ENCODE data around the gene CD6.
A peak's percentile ranks its signal among the peaks of the same experiment; 100 is the strongest.
"Not testable (repeated sequence)": the region's sequence is repeated elsewhere in the genome, so short reads cannot be mapped to it uniquely, and the experiment has no call there.

CD6 gene

GRCh38 chr11:61056571-61056970, 85.1 kb downstream of the CD6 start:
- DNase-seq, result no peak

GRCh38 chr11:61056981-61057380, 85.5 kb downstream of the CD6 start:
- no peak for DNase-seq

GRCh38 chr11:61057615-61058014, 86.1 kb downstream of the CD6 start:
- DNase-seq, result no peak

GRCh38 chr11:61058583-61059259, 87.2 kb downstream of the CD6 start:
- DNase-seq, result no peak

GRCh38 chr11:61059260-61059752, 87.8 kb downstream of the CD6 start:
- DNase-seq, result no peak

DNA sequence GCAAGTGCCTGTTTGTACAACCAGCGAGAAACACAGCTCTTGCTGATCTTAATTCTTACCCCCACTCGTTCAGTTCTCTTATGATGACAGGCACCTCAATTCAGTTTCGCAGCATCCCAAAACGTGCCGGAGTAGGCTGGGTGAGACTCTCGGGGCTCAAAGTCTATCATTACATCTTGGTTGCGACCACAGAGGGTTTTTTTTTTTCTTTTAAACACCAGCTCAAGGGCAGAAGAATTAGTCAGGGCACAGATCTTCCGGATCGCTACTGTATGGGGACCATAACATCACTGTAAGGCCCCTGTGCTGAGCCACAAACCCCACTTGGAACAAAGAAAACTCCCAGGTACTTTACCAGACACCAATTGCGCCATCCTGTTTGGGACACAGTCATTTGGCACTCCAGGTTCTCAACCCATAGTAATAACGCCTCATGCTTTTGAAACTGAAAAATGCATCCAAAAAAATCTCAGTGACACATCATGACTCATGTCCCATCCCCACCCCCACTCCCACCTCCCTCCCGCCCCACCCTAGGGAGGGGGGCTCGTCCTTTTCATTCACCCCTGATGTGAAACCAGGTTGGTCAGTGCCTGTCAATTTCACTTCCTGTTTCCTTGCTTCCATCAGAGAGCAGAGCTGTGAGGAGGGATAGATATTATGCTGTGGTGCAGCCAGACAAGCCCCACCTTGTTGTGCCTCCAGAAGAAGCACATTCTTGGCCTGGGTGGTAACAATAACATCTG, 89.8 kb downstream of the CD6 start:
- DNase-seq, result peak; percentile 37

- DNase-seq, result no peak
Observed at GRCh38 chr11:61062181-61062930, 90.9 kb downstream of the CD6 start.

DNA sequence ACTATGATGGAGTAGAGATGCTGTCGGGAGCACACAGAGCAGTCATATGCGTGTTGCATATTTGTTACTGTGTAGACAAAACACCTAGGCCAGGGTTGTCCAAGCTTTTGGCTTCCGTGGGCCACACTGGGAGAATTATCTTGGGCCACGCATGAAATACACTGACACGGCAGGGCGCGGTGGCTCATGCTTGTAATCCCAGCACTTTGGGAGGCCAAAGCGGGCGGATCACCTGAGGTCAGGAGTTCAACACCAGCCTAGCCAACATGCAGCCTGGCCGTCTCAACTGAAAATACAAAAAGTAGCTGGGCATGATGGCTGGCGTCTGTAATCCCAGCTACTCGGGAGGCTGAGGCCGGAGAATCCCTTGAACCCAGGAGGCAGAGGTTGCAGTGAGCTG, 93.8 kb downstream of the CD6 start:
- DNase-seq, result not testable (repeated sequence)

DNA sequence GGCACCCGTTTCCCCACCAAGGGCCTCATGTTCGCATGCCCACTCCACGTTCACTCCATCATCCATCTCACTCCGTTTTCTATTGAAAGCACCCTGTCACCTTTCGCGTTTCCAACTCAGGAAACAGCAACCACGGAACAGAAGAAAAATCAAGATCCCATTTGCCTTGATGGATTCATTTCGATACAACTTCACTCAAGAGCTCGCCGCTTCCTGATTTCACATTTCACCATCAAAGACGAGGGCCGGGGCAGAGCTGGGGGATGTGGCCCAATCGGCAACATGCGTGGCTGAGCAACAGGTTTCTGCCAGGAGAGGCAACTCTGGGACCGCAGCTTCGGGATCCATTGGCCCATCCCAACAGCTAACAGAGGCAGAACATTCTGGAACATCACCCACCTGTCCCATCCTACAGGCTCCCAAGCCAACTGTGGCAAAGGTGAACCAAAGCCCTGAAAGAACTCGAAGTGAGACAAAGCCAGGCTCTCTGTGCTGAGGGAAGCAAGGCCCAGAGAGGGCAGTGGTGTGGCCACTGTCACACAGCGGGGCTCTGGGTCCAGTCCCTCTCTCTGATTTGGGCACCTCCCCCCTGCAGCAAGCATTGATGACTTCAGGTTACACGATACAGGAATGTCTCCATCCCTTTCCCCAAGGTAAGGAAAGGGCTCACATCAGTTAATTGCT, 94.6 kb downstream of the CD6 start:
- DNase-seq, result no peak

GRCh38 chr11:61066645-61067044, 95.2 kb downstream of the CD6 start:
- DNase-seq, result no peak

DNA sequence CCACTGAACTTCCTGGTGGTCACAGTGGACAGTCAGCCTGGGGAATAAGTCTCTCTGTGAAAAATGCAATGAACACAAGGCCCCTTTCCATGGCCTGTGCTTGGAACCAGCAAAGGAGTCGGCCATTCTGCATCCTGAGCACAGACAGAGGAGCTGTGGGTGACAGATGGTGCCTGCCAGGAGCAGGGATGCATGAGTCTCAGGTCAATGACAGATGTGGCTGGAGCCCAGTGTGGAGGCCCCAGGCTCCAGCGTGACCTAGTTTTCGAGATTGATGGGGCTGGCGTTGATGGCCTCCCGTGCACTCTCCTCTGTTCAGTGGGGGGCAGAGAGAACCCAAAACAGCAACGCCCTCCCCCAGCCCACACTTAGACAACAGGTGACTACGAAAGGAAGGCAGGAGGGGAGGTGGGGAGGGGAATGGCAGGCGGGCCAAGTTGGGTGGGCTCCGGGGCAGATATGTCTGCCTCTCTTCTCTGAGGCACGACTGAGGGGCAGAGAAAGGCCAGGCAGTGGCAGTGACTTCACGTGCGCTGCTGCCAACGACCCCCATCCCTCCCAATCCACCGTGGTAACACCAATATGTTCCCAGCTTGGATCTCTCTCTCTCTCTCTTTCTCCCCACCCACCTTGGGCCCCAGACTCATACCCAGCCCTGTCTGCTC, 96.4 kb downstream of the CD6 start:
- DNase-seq, result no peak

- DNase-seq, result no peak
Observed at GRCh38 chr11:61068581-61068980, 97.1 kb downstream of the CD6 start.

- DNase-seq, result no peak
Observed at GRCh38 chr11:61069427-61069826, 97.9 kb downstream of the CD6 start.

Data from fibroblast of skin of scalp (primary cell).